22Rv1 (cell line): Measurements from ENCODE around the gene RAB4B.

Experiments used
- H3K27ac ChIP-seq: fragments of 450-650 bp; 2 replicates; pipeline ENCODE4 v1.5.1; 2017
- ZFX ChIP-seq: fragments of 450-650 bp; IDR thresholded peaks from 2 replicates; pipeline ENCODE4 v1.6.1; 2017; ENCODE audit warnings: antibody characterized with exemption, borderline replicate concordance
- TF ChIP-seq, protein P1 (sequence below): fragments of 450-650 bp; IDR thresholded peaks from 2 replicates; pipeline ENCODE4 v1.5.1; 2017; ENCODE audit warnings: mild to moderate bottlenecking

Gene RAB4B

GRCh38 chr19:40739871-40740703 lies 38.0 kb upstream of the RAB4B start:
- H3K27ac ChIP-seq = peak overlapping the region; percentile 51
- TF ChIP-seq, protein P1, sequence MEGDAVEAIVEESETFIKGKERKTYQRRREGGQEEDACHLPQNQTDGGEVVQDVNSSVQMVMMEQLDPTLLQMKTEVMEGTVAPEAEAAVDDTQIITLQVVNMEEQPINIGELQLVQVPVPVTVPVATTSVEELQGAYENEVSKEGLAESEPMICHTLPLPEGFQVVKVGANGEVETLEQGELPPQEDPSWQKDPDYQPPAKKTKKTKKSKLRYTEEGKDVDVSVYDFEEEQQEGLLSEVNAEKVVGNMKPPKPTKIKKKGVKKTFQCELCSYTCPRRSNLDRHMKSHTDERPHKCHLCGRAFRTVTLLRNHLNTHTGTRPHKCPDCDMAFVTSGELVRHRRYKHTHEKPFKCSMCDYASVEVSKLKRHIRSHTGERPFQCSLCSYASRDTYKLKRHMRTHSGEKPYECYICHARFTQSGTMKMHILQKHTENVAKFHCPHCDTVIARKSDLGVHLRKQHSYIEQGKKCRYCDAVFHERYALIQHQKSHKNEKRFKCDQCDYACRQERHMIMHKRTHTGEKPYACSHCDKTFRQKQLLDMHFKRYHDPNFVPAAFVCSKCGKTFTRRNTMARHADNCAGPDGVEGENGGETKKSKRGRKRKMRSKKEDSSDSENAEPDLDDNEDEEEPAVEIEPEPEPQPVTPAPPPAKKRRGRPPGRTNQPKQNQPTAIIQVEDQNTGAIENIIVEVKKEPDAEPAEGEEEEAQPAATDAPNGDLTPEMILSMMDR = no peak
- TF ChIP-seq ZFX = no peak

DNA sequence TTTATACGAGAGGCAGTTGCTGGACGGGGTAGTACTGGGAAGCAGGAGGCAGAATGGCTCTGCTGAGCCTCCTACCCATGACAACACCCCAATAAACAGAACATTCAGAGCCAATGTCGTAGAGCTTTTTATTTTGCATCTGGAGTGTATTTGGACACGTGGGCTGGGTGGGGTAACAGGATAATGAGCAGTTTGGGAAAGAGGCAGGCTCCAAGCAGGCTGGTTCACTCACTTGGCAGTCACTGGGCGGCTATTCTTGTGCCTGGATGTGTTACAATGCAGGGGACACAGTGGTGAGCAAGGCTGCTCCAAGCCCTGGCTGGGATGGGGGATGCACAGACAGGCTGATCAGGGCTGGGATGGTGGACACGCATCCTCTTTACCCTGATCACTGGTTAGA lies 37.3 kb upstream of the RAB4B start:
- H3K27ac ChIP-seq = peak overlapping the region; percentile 51
- TF ChIP-seq, protein P1 = no peak
- TF ChIP-seq ZFX = no peak

- peak overlapping the region; percentile 51 for H3K27ac ChIP-seq
- TF ChIP-seq, protein P1 = no peak
- no peak for TF ChIP-seq ZFX
These were observed 36.3 kb upstream of the RAB4B start for GRCh38 chr19:40741527-40742390.

GRCh38 chr19:40742477-40742876 lies 35.6 kb upstream of the RAB4B start:
- no peak overlapping the region for H3K27ac ChIP-seq

GRCh38 chr19:40742886-40743285 lies 35.2 kb upstream of the RAB4B start:
- H3K27ac ChIP-seq = no peak overlapping the region
- TF ChIP-seq, protein P1 = no peak
- no peak for TF ChIP-seq ZFX

More at GRCh38 chr19:40742477-40742876, 35.6 kb upstream of the RAB4B start:
- TF ChIP-seq ZFX = no peak
- TF ChIP-seq, protein P1 = no peak

DNA sequence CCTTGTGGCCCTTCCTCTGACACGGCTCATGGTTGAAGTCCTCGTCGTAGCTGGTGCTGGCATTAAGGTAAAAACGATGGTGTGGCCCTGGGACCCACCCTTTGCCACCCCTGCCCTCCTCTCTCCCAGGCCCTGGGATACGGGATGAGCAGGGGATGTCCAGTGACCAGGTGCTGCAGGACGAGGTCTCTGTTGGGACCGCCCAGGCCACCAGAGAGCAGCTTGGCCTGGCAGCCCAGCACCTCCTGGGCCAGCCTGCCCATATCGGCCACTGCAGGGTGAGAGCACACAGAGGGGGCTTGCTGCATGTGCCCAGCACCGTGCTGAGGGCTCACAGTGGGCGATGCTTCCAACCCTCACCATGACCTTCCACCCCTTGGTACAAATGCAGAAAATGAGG lies 34.1 kb upstream of the RAB4B start:
- TF ChIP-seq ZFX = no peak
- TF ChIP-seq, protein P1 = no peak
- no peak overlapping the region for H3K27ac ChIP-seq
